ENCODE data around the gene CBX8. TPM values are rescaled to one million over a fixed set of nuclear protein-coding genes. Genes with fewer than 3 reads are reported as not detected.

Gene CBX8
- total and polyA plus RNA-seq, 2 of the 8 experiments (the other 6 are each of a cell fraction or from before 2014, with no cell fraction given) = 0.09 to 2.1 TPM

DNA sequence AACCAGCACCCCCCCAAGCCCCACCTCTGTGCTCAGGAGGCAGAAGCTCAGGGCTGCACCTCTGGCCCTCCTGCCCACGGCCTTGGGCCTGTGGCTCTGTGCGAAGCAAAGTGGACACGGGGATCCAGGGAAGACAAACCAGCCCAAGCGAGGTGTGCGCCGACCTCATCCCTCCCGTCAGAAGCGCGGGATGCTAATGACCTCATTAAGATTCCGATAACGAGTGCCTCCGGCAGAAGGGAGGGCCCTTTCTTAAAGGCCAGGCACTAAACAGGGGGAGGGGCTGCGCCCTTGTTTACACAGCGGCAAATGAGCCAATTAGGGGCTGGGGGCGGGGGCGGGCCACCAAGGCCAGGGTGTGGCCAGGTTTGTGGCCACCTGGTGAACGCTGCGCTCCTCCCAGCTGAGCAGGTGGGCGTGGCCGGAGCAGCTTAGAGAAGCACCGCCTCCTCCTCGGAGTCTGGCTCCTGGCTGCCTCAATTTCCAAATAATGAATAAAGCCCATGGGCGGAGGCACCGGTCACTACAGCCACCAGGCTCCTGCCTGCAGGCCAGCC lies 39.2 kb upstream of the CBX8 start:
- Histone ChIP-seq H3K4me1 (replicated peaks in 1 of 4; ENCODE audit: control insufficient read depth in 3 of 4, insufficient read depth in 4 of 4, low read length in 3 of 4) (peaks cover 6 to 49% (median 40%) of the 10 kb centered on the region in 4 experiments), H3K27me3 (replicated peaks in 1 of 4; ENCODE audit: control insufficient read depth in 3 of 4, extremely low read depth in 1 of 4, insufficient read depth in 3 of 4, low read length in 3 of 4) (peaks cover 58 to 87% (median 83%) of the 10 kb centered on the region in 4 experiments), H2BK120ac (replicated peaks; ENCODE audit: low read depth, low read length) (no peak overlapping the region), H3K56ac (replicated peaks; ENCODE audit: insufficient read length, low read depth, low read length) (no peak overlapping the region), H3K23me2 (ENCODE audit: low read depth, low read length) (peaks cover 18% of the 10 kb centered on the region; the same call in 1 of the 2 replicates), H3K9ac (replicated peaks in 1 of 4; ENCODE audit: extremely low read depth in 1 of 4, low read depth in 3 of 4, low read length in 3 of 4) (no peak overlapping the region), H3K4me2 (ENCODE audit: insufficient read depth in 1 of 2, low read depth in 2 of 2, low read length in 2 of 2) (peak overlapping the region; percentile 75 to 88), H3K4me3 (ENCODE audit: extremely low read depth in 1 of 4, insufficient read depth in 2 of 4, low read depth in 3 of 4, low read length in 4 of 4) (peak overlapping the region in 3 of 4 experiments; percentile 43 to 63 (median 60); a peak in 7 of 8 replicates), H2BK5ac (ENCODE audit: low read depth, low read length) (no peak overlapping the region; the same call in 1 of the 2 replicates), H3K4ac (replicated peaks; ENCODE audit: insufficient read length, low read depth, low read length) (no peak overlapping the region), H4K91ac (replicated peaks; ENCODE audit: insufficient read length, low read length) (no peak overlapping the region), H3K23ac (ENCODE audit: insufficient read length) (no peak overlapping the region), H4K20me1 (replicated peaks in 1 of 2; ENCODE audit: control insufficient read depth in 1 of 2, insufficient read depth in 2 of 2, low read length in 2 of 2) (peaks cover 7 to 14% of the 10 kb centered on the region in 2 experiments), H2AFZ (ENCODE audit: low read length) (no peak overlapping the region), H2AK5ac (ENCODE audit: low read depth, low read length) (0 out of 2 replicates have a peak overlapping the region, but pooled peaks have one; percentile 82), H3K9me3 (ENCODE audit: insufficient read depth in 2 of 2, low read depth in 1 of 2, low read length in 1 of 2) (peaks cover 0 to 8% of the 10 kb centered on the region in 2 experiments; a peak in 2 of 4 replicates), H4K8ac (ENCODE audit: extremely low read depth, insufficient read depth, low read length) (peak overlapping the region; percentile 81; the same call in 1 of the 2 replicates), H3K14ac (ENCODE audit: insufficient read length) (no peak overlapping the region), H3K36me3 (ENCODE audit: control insufficient read depth in 2 of 4, insufficient read depth in 4 of 4, low read length in 3 of 4) (peaks cover 0 to 13% (median 0%) of the 10 kb centered on the region in 4 experiments; a peak in 1 of 8 replicates), H3K18ac (ENCODE audit: extremely low read depth, low read length) (peak overlapping the region; percentile 81), H3K79me1 (ENCODE audit: low read depth, low read length) (no peaks in the 10 kb centered on the region), H3K79me2 (ENCODE audit: control insufficient read depth in 1 of 2, insufficient read depth in 2 of 2, low read length in 2 of 2) (no peaks in the 10 kb centered on the region), H4K5ac (ENCODE audit: insufficient read length, low read depth, low read length) (no peak overlapping the region), H2BK15ac (ENCODE audit: low read length) (no peak overlapping the region), H3K27ac (ENCODE audit: low read depth, low read length) (no peak overlapping the region), H2BK12ac (ENCODE audit: low read depth, low read length) (peak overlapping the region; percentile 81), H2BK20ac (ENCODE audit: low read length) (no peak overlapping the region)
- DNase-seq (ENCODE audit: low read depth in 1 of 2, low spot score in 2 of 2) = peak; percentile 92 to 95
- FAIRE-seq = no peak
- 5% methylated on average over 21 of the region's 24 CpGs; no CpG with 5 or more reads in 1 of the 2 experiments for WGBS, 2 experiments (ENCODE audit: extremely low coverage in 1 of 2, insufficient coverage in 1 of 2, insufficient read length in 1 of 2, insufficient replicate concordance in 2 of 2, low coverage in 1 of 2, low lambda C conversion rate in 2 of 2, missing lambda C conversion rate in 1 of 2)
- ChIA-PET CTCF (ENCODE audit: partially characterized antibody) (interaction anchor here (0.6 to 24.7 kb wide), 31 partner anchors 8 to 948 kb away, joined by 3 to 576 read pairs (median 5); partner anchors contain the start of gene CBX8), POLR2A (ENCODE audit: partially characterized antibody) (interaction anchor here (0.7 to 15.2 kb wide), 17 partner anchors 9 to 158 kb away, joined by 3 to 374 read pairs (median 4); partner anchors contain the start of genes CBX2 and CBX8)
- TF ChIP-seq BCL11A (IDR thresholded peaks at IDR 0.05; ENCODE audit: low read depth in 2 of 2, low read length in 2 of 2) (no peak), RXRA (IDR thresholded peaks at IDR 0.05; ENCODE audit: insufficient read depth, low read depth, low read length) (no peak), EGR1 (IDR thresholded peaks at IDR 0.05; ENCODE audit: borderline replicate concordance, low read depth, low read length) (peak; percentile 92; the same call in 1 of the 2 replicates), CREB1 (IDR thresholded peaks at IDR 0.05) (peak; percentile 43; the same call in 1 of the 2 replicates), TAF1 (IDR thresholded peaks at IDR 0.05; ENCODE audit: low read depth, low read length) (peak; percentile 54; the same call in 1 of the 2 replicates), SAP30 (IDR thresholded peaks at IDR 0.05; ENCODE audit: insufficient read depth, insufficient replicate concordance, low read length) (no peak), ATF2 (IDR thresholded peaks at IDR 0.05; ENCODE audit: low read length) (peak; percentile 71; the same call in 1 of the 2 replicates), TBP (IDR thresholded peaks at IDR 0.05; ENCODE audit: low read depth, low read length) (peak; percentile 76; the same call in 1 of the 2 replicates), HDAC6 (IDR thresholded peaks at IDR 0.05; ENCODE audit: low read depth, low read length) (no peak), TCF12 (IDR thresholded peaks at IDR 0.05; ENCODE audit: low read depth, low read length) (no peak), POLR2AphosphoS5 (IDR thresholded peaks at IDR 0.05; ENCODE audit: low read depth, low read length) (0 out of 2 replicates have a peak, but pooled peaks have one; percentile 50)

Data from H1 (cell line).